GM21526 (cell line): ENCODE measurements around the gene ARID1B.
"Not testable (repeated sequence)": the region's sequence is repeated elsewhere in the genome, so short reads cannot be mapped to it uniquely, and the experiment has no call there.

Source experiments
- ATAC-seq: cut with Tn5 transposase; IDR thresholded peaks from one replicate; pipeline ENCODE4 v1.9.1; 2021; ENCODE audit warnings: moderate library complexity; ENCODE audit not compliant: unreplicated experiment, low FRiP score

ARID1B gene

DNA sequence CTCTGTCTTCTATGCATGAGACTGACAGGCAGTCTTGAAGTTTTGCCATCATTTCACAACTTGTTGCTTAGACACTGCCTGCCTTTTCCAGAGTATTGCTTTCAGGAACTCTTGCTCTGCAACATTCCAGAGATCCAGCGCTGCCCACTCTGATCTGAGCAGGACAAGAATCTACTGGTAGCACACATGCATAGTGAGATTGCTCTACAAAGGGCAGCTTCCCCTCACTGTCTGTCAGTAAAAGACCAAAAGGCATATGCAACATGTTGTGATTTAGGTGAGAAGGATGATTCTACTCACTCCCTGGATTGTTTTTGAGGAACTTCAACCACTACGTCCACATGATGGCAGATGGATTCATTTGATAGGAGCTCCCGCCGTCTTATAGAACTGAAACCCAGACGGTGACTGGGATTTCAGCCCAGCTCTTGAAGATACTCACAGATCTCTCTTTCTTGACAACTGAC is 259.1 kb downstream of the ARID1B start:
- ATAC-seq, result no peak

DNA sequence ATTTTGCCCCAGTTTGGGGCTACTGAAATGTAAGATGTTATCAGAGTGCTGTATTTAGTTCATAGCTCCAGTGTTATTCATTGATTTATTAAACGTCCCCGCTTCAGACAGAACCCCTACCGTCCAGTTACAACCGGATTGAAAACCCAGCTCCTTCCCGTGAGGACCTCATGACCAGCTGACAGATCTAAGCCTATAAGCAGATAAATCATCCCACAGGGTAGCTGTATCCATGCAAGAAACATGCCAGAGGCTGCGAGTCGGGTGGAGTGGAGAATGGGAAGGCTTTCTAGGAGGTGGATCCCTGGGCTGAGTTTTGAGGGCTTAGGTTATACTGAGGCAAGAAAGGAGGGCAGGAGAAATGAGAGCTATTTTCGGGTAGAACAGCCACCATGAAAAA is 260.0 kb downstream of the ARID1B start:
- no peak for ATAC-seq

DNA sequence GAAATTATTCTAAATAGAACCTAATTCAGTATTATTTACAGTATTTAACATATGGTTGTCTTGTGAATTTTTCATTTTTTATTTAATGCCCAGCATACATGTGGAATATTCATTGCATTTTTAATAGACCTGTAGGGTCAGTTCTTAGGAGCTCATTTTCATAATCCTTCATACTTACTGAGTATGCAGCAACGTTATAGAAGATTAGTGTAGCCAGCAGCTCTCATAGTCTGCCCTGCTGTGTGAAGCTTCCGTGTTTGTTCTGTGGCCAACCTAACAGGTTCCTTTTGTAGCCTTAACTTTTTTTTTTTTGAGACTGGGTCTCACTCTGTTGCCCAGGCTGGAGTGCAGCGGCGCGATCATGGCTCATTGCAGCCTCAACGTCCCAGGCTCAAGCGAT is 261.4 kb downstream of the ARID1B start:
- ATAC-seq, result no peak

DNA sequence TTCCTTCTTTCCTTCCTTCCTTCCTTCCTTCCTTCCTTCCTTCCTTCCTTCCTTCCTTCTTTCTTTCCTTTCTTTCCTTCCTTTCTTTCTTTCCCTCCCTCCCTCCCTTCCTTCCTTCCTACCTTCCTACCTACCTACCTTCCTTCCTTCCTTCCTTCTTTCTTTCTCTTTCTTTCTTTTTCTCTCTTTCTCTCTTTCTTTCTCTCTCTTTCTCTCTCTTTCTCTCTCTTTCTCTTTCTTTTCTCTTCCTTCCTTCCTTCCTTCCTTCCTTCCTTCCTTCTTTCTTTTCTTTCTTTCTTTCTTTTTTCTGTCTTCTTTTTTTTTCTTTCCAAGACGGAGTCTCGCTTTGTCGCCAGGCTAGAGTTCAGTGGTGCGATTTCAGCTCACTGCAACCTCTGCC is 262.5 kb downstream of the ARID1B start:
- not testable (repeated sequence) for ATAC-seq

DNA sequence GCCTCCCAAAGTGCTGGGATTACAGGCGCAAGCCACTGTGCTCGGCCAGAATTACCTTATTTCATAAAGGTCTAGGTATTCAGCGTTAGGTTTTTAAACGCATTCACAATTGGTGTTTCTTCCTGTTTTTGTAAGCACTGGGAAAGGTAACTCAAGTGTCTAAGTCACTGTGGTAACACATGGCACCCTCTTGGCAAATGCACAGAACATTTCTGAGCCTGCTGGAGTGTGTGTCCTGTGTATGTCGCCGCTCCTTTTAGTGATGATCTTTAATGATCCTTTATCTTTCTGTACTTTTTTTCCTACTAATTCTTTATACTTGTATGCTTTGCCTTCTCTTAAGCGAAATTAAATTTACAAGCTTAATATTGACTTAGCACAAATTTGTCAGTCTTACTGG is 263.0 kb downstream of the ARID1B start:
- no peak for ATAC-seq

DNA sequence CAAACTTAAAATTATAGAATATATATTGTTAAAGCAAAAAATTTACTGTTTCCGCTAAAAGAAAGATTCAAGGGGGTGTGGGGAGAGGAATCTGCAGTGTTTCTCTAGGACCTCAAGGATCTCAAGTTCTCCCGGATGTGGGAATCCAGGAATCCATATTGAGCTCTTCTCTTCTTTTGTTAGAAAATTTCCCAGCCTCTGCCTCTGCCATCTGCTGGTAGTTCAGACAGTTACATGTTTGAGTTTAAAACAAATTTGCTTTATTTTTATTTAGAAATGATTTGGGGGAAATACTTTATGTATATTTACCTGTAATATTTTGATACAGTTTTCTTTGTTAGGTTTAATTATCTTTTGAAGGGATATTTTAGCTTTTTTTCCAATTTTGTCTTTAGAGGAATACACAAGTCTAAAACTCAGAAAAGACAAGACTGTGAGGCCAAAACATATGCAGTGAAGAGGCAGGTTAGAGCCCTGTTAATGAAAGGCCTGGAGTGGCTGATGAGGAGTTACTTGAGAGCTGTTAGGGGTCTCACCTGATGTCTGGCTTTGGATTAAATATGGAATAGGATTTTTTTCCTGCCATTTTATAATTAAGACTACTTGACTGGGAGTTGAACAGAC is 268.8 kb downstream of the ARID1B start:
- ATAC-seq, result no peak

DNA sequence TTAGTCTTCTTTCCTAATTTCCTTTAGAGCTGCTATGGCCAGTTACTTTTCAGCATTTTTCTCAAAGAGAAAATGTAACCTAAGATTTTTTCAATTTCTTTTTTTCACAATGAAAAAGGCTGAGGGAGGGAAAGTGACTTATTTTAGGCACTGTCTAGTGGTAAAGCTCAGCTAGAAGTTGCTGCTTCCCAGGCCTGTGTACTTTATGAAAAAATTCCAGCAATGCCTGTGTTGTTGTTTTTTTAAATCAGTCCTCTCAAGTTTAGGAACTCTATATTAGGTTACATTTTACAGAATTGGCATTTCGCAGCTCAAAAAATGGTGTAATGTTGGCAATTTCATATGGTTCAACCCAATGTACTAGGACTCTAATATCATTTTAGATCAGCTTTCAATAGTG is 269.6 kb downstream of the ARID1B start:
- ATAC-seq, result no peak

DNA sequence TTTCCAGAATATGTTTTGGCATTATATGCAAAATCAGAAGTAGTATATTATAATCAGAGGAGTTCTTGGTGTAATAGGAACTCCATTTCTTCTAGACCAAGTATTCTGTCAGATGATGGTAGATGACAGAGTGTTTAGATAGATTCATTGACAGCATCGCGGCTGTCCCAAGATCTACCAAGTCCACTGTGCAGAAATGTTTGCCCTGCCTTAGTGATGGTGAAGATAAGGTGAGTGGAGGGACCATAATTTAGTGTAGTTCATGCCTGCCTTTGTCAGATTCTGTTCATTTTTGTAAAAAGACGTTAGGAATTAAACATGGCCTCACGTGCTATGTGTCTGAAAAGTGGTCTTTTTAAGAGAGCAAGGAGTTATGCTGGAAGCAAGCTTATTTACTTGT is 270.1 kb downstream of the ARID1B start:
- ATAC-seq, result no peak

DNA sequence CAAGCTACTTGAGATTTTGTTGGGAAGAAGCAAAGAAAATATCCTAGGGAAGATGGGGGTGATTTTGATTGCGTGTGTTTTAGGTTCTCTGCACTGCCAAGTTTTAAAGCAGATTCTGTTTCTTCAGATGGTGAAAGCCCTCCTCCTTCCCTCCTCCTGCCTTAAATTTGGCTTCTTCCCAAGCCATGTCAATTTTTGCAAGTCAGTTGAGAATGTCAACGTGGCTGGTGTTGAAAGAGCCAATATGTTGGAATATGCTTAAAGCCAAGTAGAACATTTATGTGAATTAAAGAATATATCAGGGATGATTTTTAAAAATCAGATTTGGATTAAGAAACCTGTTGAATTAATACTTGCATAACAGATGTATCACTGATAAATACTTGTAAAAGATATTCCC is 270.8 kb downstream of the ARID1B start:
- no peak for ATAC-seq

DNA sequence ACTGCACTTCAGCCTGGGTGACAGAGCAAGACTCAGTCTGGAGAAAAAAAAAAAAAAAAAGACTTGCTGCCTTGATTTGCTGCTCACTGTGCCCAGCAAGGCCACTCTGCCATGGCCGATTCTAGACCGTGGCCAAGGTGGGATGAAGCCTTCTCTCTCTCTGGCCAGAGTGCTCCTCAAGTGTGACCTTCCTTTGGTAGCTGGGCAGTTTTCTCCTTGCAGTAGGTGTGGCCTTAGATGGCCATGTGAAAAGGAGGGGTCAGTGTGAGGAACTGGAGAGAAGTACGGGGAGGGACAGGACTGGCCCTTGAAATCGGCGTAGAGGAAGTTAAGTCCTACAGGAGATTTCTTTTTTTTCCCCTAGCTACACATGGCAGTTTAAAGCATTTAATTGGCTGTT is 272.0 kb downstream of the ARID1B start:
- no peak for ATAC-seq

DNA sequence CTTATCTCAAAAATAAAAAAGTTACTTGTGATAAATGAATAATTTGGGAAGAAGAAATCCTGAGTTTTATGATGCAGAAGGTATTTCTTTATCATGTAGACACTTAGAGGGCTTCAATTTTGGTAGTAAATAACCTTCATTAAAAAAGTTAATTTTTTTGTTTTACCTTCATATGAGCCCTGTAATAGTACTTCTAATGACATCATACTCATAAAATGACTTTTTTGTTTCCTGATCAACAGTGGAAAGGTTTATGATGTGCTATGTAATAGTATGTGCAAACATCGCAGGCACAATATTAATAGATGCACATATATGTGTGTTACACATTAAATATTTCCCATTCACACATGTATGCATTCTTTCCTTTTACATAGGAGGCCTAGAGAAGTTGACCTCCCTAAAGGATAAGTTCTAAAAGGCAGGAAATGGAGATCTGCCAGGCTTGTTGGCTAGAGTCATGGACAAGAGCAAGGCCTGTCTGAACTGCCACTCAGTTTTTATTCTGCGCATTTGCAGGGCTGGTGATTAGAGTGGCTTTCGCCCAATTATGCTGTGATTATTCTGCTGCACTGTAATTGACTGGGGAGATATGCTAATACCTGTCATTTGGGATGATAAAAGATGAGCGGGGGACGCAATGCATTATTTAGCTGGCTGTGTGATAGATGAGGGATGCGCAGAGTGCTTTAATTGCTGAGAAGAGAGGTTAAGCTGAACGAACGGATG is 273.5 kb downstream of the ARID1B start:
- no peak for ATAC-seq

DNA sequence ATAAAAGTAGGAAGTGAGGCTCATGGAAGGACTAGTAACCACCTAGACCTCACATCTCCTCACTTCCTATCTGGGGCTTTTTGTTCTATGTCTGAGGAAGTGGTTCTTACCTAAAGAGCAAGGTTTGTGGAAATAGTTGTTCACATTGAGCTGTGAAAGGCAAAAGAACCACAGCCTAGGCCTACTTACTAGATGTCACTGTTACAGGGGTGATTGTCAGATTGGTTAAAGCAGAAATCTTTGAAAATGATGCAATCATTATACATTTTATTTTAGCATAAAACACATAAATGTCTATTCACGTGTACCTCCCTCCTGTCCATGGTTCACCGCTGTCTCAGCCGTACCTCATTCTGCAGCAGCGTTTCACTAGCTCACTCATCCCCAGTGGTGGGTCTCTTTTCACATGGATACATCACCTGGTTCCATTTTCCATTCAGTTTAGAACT is 277.4 kb downstream of the ARID1B start:
- peak; percentile 59 for ATAC-seq

DNA sequence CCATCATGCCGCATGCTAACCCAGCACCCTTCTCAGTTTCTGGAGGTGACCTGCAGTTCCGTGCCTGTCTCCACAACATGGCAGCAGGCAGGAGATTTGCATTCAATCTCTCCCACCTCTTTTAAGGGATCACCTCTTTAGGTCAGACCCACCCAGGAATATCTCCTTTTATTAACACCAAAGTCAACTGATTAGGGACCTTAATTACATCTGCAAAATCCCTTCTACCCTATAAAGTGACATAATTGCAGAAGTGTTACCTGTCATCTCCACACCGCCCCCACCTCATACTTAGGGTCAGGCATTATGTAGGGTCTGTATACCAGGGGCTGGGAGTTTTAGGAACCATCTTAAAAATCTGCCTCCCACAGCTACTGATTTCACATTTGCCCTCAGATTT is 278.7 kb downstream of the ARID1B start:
- no peak for ATAC-seq

DNA sequence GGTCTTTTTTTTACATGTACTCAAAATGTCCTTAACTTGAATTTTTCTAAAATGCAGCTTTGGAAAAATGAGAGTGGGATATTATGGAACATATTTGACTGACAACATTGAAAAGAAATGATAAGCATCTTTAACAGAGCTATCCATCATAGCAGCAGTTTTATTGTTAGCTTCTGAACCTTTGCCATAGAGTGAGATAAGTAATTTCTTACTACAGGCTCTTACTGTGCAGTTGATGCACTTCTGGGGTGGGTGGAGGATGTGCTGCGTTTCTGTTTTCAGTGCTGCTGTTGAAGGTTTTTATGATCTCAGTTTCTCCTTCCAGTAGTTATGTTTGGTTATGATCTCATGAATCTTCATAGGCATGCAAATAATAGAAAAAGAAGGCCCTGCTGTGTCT is 279.1 kb downstream of the ARID1B start:
- no peak for ATAC-seq

DNA sequence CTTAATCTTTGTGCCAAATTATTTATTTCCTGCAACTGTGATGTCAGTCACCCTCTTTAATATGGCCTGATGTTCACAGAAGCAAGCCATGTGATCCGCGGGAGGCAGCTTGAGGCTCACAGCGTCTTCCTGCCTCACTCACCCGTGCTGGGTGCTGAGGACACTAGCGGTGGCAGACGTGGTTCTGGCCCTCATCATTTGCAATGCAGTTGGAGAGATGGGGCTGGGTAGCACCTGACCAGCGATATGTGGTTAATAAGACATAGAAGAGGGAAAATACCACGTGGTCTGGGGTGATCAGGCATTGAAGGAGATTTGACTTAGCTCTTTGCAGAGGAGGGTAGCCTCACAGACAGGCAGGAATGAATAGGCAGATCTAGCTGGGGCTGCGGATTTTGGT is 281.4 kb downstream of the ARID1B start:
- no peak for ATAC-seq

DNA sequence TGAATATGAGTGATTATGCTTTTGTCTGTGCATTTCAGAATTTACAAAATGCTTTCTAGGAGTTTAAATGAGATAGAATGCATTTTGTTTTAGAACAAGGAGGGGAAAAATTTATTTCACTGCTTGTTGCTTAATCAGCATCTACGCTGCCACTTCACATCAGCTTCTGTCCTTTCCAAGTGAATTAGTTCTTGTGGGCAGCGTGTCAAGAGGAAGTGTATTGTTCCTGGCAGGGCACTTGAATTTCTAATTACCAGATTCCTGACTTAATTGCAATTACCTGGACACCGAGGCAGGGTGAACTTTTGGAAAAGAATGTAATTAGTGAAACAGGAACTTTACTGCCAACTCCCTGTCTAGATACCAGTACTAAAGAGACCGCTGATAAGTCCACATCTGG is 282.6 kb downstream of the ARID1B start:
- ATAC-seq, result no peak

DNA sequence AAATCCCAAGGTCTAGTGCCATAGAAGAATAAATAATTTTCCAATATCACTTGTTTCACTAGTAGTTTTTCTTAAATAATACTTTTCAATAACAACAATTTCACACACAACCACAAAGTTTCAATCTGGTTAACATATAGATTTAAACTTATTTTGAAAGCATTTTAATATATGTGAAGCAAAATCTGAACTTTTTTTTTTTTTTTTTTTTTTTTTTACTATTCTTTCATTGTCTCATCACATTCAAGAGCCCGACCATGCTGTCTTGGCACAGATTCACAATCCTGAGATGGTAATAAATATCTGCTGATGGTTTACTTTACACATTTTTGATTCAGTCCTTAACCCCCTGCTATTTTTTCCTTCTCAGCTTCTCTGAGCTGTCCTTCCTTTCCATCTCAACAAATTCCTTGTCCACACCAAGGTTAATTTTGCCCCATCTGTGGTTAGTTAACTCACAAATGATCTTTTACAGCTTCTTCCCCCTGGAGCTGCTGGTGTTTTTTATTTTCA is 283.3 kb downstream of the ARID1B start:
- no peak for ATAC-seq

DNA sequence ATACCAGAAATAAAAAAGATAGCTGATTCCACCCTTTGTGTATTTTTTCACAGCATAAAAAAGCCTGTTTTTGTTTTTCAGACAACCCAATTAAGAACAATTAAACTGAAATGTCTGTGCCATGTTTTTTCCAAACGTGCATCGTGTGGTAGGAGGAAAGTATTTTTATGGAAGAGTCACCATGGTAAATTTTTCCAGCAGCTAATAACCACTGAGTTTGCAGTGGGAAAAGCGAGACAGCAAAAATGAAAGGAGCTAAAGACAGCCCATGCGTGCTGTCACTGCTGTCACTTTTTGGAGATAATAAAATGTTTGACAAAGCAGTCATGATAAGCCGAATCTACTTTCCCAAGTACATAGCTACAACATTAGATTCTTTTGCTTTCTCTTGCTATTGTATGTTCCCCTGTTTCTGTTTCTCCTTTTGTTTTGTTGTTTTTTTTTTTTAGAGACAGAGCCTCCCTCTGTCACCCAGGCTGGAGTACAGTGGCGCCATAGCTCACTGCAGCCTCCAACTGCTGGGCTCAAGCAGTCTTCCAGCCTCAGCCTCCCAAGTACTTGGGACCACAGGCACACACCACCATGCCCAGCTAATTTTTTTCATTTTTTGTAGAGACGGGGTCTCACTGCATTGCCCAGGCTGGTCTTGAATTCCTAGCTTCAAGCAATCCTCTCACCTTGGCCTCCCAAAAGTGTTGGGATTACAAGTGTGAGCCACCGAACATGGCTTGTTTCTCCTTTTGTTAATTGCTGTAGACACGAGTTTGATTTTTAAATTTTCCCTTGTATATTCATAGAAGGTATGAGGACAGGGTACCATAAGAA is 284.8 kb downstream of the ARID1B start:
- no peak for ATAC-seq

DNA sequence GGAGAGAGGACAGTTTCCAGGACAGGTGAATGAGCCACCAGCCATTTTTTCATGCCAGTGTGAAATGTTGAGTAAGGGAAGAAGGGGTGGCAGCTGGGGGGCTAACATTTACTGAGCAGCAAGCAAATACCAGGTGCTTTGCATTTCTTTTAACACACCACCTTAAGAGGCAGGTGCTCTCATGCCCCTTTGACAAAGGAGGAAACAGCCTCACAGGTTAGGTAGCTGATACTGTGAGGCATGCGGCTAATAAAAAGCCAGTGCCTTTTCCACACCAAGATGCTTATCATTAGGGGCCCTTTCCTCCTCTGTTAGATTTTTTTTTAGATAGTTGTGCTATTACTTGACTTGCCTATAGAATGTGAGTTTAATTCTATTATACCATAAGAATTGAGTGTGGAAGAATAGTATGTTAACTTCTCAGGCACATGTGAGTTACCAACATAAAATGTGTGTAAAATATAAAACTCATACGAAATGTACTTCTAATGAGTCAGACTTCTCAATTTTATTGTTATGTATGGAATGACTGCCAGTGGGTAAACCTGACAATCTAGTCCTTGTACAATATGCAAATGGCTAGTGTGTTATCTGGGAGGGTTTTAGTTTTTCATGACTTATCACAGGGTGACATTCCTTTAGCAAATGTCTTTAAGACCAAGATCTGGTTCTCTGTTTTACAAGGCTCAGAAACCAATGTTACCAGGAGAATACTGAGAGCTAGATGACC is 286.2 kb downstream of the ARID1B start:
- no peak for ATAC-seq

DNA sequence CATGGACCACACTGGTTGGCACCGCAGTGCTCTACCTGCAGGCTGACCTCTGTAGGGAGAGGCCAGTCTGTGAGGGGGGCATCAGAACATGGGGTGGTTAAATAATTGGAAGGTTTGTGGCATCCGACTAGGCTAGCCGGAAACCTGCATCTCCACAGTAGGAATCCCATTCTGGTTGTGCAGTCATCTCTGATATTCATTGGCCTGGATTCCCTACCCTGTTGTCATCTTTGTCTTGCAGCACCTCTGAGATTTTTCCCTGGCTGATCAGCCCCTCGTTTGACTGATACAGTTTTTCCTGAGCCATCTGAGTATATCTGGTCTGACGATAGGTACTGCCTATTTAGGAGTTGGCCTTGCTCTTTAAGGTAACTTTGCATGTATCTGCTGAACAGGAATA is 286.7 kb downstream of the ARID1B start:
- ATAC-seq, result no peak

DNA sequence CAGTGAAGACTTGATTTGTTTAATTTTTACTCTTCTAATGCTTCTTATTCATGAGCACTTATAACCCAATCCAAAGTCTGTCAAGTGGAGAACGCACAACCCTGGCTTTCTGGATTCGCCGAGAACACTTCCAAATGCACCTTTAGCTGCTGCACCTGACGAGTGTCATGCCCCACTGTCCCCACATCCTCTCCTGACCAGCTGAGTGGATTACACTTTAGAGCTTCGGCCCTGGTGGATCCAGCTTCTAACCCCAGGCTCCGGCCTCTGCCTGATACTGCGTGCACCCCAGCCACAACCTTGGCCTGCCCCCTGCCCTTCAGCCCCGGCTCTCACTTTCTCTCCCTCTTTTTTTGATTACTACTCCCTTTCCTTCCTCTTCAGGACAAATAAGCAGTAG is 287.3 kb downstream of the ARID1B start:
- no peak for ATAC-seq
